ENCODE results near the gene PAGE2B. TPM values are rescaled to one million over a fixed set of nuclear protein-coding genes. Genes with fewer than 3 reads are reported as not detected.

Gene PAGE2B
- total and polyA plus RNA-seq, 12 donors: not detected

DNA sequence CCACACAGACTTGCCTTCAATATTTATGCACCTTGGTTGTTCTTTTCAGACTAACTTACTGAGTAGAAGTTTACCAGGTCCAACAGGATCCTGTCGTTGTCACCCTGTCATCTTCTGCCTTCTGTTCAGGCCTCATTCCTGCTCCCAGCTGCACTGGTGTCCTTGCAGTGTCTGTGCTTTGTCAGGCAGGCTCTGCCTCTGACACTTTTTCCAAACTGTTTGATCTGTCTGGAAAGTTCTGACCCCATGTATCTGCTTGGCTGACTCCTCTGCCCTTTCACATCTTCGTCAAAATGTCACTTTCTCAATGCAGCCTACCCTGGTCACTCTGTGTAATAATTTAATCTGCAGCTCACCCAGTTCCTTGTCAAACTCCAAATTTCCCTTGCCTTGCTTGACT is 23.9 kb downstream of the PAGE2B start:
- no peak overlapping the region for H3K27ac ChIP-seq
- peak in 1 of 8 donors; percentile 35 for ATAC-seq
- 6 to 19% methylated on average over 2 of the region's 2 CpGs for WGBS, 2 donors
- no peaks in the 10 kb centered on the region for H3K9me3 ChIP-seq
- no peak overlapping the region for H3K4me3 ChIP-seq
- no peaks in the 10 kb centered on the region for H3K36me3 ChIP-seq
- no peak for DNase-seq
- peaks cover 0 to 54% (median 0%) of the 10 kb centered on the region in 7 donors for H3K27me3 ChIP-seq
- no peaks in the 10 kb centered on the region for H3K4me1 ChIP-seq
- intact Hi-C loops (cut with DNase I): no loop called here
- TF ChIP-seq, protein P1, sequence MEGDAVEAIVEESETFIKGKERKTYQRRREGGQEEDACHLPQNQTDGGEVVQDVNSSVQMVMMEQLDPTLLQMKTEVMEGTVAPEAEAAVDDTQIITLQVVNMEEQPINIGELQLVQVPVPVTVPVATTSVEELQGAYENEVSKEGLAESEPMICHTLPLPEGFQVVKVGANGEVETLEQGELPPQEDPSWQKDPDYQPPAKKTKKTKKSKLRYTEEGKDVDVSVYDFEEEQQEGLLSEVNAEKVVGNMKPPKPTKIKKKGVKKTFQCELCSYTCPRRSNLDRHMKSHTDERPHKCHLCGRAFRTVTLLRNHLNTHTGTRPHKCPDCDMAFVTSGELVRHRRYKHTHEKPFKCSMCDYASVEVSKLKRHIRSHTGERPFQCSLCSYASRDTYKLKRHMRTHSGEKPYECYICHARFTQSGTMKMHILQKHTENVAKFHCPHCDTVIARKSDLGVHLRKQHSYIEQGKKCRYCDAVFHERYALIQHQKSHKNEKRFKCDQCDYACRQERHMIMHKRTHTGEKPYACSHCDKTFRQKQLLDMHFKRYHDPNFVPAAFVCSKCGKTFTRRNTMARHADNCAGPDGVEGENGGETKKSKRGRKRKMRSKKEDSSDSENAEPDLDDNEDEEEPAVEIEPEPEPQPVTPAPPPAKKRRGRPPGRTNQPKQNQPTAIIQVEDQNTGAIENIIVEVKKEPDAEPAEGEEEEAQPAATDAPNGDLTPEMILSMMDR (IDR thresholded peaks at IDR 0.05): no peak

- DNase-seq (no peak), ATAC-seq (no peak)
- TF ChIP-seq, protein P1 (IDR thresholded peaks at IDR 0.05): no peak
- H3K27me3 ChIP-seq: peaks cover 0 to 54% (median 0%) of the 10 kb centered on the region in 7 donors
- H3K27ac ChIP-seq: no peak overlapping the region
- no peaks in the 10 kb centered on the region for H3K36me3 ChIP-seq
- no peak overlapping the region for H3K4me3 ChIP-seq
- intact Hi-C loops (cut with DNase I): no loop called here
- no peaks in the 10 kb centered on the region for H3K9me3 ChIP-seq
- WGBS, 2 donors: 36 to 47% methylated on average over 1 of the region's 1 CpG
- no peaks in the 10 kb centered on the region for H3K4me1 ChIP-seq
Measured at GRCh38 chrX:55099162-55099561, 24.3 kb downstream of the PAGE2B start.

- H3K27ac ChIP-seq: no peak overlapping the region
- H3K4me3 ChIP-seq: no peak overlapping the region
- no peak for DNase-seq
- intact Hi-C loops (cut with DNase I): no loop called here
- WGBS, 2 donors: 76 to 79% methylated on average over 3 of the region's 3 CpGs
- TF ChIP-seq, protein P1 (IDR thresholded peaks at IDR 0.05): no peak
- ATAC-seq: no peak
- no peaks in the 10 kb centered on the region for H3K9me3 ChIP-seq
- no peaks in the 10 kb centered on the region for H3K36me3 ChIP-seq
- H3K4me1 ChIP-seq: no peaks in the 10 kb centered on the region
- H3K27me3 ChIP-seq: peaks cover 0 to 28% (median 0%) of the 10 kb centered on the region in 7 donors
Measured at GRCh38 chrX:55102754-55103153, 27.9 kb downstream of the PAGE2B start.

- Histone ChIP-seq H3K9me3 (no peaks in the 10 kb centered on the region), H3K4me3 (no peak overlapping the region), H3K27me3 (peaks cover 0 to 1% (median 0%) of the 10 kb centered on the region in 7 donors), H3K27ac (no peak overlapping the region), H3K36me3 (no peaks in the 10 kb centered on the region), H3K4me1 (no peaks in the 10 kb centered on the region)
- intact Hi-C loops (cut with DNase I): no loop called here
- DNase-seq (no peak), ATAC-seq (no peak)
- TF ChIP-seq, protein P1 (IDR thresholded peaks at IDR 0.05): no peak
Measured at GRCh38 chrX:55107262-55107661, 32.4 kb downstream of the PAGE2B start.
